ENCODE measurements around the gene PARP3.

DNA sequence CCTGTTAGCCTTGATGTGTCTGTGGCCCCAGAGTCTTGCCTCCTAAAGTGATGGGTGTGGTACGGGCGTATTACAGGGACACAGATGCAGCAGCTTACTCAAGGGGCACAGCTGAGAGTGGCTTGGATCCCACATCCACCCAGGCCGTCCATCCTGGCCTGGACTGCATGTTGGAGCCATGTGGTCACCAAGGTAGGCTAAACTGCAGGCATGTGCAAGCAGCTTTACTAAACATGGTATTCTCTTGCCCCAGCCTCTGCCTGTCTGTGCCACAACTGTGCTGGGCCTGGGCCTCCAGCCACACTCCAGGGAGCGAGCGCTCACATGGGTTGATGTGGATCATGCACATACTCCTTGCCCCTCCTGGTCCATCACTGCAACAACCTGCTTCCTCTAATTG, 7.0 kb downstream of the PARP3 start:
- TF ChIP-seq, protein P1, sequence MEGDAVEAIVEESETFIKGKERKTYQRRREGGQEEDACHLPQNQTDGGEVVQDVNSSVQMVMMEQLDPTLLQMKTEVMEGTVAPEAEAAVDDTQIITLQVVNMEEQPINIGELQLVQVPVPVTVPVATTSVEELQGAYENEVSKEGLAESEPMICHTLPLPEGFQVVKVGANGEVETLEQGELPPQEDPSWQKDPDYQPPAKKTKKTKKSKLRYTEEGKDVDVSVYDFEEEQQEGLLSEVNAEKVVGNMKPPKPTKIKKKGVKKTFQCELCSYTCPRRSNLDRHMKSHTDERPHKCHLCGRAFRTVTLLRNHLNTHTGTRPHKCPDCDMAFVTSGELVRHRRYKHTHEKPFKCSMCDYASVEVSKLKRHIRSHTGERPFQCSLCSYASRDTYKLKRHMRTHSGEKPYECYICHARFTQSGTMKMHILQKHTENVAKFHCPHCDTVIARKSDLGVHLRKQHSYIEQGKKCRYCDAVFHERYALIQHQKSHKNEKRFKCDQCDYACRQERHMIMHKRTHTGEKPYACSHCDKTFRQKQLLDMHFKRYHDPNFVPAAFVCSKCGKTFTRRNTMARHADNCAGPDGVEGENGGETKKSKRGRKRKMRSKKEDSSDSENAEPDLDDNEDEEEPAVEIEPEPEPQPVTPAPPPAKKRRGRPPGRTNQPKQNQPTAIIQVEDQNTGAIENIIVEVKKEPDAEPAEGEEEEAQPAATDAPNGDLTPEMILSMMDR (IDR thresholded peaks at IDR 0.05), result no peak
- no peak for TF ChIP-seq POLR2AphosphoS5 (IDR thresholded peaks at IDR 0.05)

All from prostate gland (tissue), 2 donors.